ENCODE data around the gene CDIP1.
"Not testable (repeated sequence)": the region's sequence is repeated elsewhere in the genome, so short reads cannot be mapped to it uniquely, and the experiment has no call there.

Gene CDIP1

DNA sequence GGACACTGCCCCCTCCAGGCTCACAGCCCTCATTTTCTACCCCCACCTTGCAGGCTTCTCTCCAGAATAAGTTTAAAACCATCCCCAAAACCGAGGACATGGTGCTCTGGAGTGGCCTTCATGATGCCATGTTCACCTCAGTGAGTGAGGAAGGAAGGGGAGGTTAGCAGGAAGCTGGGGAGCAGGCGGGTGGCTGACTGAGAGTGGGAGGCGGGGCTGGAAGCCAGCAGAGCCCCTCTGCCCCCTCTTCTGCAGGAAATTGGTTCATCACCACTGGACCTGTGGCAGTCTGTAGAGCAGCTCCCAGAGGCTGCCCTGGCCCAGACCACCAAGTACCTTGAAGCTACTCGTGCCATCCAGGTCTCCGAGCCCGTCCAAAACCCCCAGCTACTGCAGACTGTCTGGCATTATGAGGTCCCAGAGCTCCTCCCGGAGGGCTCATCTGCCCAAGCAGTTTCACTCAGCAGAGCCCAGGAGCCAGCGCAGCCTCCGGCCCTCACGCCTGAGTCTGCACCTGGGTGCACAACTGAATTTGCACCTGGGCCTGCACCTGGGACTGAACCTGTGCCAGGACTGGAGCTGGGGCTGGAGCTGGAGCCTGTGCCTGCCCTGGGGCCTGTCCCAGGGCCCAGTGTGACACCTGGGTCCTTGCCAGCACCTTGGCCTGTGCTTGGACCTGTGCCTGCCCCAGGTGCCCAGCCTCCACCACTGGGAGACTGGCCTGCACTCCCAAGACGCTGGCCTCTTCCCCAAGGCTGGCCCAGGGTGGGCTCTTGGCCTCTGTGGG, 36.5 kb upstream of the CDIP1 start:
- DNase-seq (ENCODE audit: low spot score), result no peak
- TF ChIP-seq, protein P1, sequence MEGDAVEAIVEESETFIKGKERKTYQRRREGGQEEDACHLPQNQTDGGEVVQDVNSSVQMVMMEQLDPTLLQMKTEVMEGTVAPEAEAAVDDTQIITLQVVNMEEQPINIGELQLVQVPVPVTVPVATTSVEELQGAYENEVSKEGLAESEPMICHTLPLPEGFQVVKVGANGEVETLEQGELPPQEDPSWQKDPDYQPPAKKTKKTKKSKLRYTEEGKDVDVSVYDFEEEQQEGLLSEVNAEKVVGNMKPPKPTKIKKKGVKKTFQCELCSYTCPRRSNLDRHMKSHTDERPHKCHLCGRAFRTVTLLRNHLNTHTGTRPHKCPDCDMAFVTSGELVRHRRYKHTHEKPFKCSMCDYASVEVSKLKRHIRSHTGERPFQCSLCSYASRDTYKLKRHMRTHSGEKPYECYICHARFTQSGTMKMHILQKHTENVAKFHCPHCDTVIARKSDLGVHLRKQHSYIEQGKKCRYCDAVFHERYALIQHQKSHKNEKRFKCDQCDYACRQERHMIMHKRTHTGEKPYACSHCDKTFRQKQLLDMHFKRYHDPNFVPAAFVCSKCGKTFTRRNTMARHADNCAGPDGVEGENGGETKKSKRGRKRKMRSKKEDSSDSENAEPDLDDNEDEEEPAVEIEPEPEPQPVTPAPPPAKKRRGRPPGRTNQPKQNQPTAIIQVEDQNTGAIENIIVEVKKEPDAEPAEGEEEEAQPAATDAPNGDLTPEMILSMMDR (IDR thresholded peaks at IDR 0.05; ENCODE audit: extremely low read depth, missing control alignments), result no peak

DNA sequence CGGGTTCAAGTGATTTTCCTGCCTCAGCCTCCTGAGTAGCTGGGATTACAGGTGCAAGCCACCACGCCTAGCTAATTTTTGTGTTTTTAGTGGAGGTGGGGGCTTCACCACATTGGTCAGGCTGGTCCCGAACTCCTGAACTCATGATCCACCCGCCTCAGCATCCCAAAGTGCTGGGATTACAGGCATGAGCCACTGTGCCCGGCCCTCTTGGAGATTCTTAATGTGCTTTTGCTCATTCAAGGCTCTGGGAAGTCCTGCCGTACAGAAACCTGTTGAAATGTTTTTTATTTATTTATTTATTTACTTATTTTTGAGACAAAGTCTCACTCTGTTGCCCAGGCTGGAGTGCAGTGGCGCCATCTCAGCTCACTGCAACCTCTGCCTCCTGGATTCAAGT, 35.4 kb upstream of the CDIP1 start:
- not testable (repeated sequence) for DNase-seq (ENCODE audit: low spot score)

DNA sequence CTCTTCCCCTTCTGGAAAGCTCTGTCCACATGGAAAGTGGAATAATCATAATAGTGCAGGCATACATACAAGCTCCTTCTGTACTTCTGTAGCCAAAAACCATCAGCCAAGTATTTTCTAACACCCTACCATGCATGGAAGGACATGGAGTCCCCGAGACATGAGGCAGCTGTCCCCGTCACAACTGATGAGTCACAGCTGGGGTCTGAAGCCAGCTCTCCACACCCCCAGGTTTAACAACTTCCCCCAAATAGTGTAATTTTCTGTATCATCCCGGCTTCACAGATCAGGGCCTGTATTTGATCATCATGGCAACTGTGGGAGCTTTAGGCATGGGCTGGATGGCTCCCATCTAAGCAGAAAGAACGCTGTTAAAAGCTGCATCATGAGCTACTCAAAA, 34.1 kb upstream of the CDIP1 start:
- no peak for DNase-seq (ENCODE audit: low spot score)
- TF ChIP-seq, protein P1 (IDR thresholded peaks at IDR 0.05; ENCODE audit: extremely low read depth, missing control alignments), result no peak

DNA sequence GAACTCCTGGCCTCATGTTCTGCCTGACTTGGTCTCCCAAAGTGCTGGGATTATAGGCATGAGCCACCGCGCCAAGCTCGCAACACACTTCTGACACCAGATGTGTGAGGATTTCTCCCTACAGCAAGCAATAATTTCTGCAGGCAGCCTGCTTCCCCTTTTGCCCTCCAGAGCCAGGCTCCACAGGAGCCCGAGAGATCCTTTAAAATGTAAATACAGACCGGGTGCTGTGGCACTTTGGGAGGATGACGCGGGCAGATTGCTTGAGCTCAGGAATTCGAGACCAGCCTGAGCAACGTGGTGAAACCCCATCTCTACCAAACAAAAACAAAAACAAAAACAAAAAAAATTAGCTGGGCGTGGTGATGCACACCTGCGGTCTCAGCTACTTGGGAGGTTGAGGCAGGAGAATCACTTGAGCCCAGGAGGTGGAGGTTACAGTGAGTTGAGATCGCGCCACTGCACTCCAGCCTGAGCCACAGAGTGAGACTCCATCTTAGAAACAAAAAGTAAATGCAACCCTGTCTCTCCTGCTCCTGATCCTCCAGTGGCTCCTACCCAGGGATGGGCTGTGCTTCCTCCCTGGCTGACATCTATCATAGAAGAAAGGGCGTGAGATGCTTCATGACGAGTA, 32.2 kb upstream of the CDIP1 start:
- TF ChIP-seq, protein P1 (IDR thresholded peaks at IDR 0.05; ENCODE audit: extremely low read depth, missing control alignments), result no peak

DNA sequence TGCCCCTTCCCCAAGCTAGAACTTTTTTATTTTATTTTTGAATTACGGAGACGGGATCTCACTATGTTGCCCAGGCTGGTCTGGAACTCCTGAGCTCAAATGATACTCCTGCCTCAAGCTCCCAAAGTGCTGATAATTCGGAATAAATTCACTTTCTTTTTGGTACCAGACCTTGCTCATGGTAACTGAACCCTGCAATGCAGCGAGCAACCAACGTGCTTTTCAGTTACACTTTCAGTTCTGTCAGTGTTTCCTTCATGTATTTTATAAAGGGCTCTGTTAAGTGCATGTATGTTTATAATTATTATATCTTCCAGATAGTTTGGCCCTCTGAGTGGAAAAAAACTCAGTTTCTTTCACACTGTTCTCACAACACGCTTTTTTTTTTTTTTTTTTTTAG, 31.5 kb upstream of the CDIP1 start:
- TF ChIP-seq, protein P1 (IDR thresholded peaks at IDR 0.05; ENCODE audit: extremely low read depth, missing control alignments), result no peak
- DNase-seq (ENCODE audit: low spot score), result peak; percentile 40

More for the DNA sequence above, 32.2 kb upstream of the CDIP1 start:
- no peak for DNase-seq (ENCODE audit: low spot score)

DNA sequence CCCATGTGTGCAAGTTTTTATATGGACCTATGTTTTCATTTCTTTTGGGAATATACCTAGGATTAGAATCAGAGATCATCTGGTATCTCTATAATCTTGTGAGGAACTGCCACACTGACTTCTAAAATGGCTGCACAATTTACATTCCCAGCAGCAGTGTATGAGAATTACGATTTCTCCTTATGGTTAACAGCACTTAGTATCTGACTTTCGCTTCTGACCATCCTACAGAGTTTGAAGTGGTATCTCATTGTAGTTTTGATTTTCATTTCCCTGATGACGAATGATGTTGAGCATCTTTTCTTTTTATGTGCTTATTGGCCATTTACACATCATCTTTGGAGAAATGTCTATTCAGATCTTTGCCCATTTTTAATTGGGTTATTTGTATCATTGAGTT, 27.6 kb upstream of the CDIP1 start:
- DNase-seq (ENCODE audit: low spot score), result peak; percentile 21

DNA sequence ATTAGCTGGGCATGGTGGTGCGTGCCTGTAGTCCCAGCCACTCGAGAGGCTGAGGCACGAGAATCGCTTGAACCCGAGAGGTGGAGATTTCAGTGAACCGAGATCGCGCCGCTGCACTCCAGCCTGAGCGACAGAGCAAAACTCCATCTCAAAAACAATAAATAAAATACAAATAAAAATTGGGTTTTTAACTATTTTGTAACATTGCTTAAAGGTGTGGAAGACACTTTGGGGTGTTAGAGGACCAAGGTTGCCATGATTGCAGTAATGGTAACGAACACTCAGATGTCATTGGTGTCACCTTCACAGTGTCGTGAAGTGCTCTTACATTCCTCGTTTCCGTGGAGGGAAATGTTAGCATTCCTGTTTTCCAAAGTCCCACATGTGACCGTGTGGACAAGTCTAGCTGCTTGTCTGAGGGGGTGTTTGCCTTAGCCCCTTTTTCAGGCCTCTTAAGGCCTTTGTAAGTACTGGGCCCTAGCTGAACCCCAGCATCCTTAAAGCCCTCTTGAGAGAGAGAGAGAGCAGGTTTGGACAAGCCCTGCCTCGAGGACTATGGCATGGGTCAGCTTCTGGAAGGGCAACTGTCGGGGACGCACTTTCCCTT, 26.2 kb upstream of the CDIP1 start:
- TF ChIP-seq, protein P1 (IDR thresholded peaks at IDR 0.05; ENCODE audit: extremely low read depth, missing control alignments), result no peak
- no peak for DNase-seq (ENCODE audit: low spot score)

More for the DNA sequence above, 27.6 kb upstream of the CDIP1 start:
- TF ChIP-seq, protein P1 (IDR thresholded peaks at IDR 0.05; ENCODE audit: extremely low read depth, missing control alignments), result no peak

Data from GM20000 (cell line).